ENCODE data around the gene DAD1.
A peak's percentile ranks its signal among the peaks of the same experiment; 100 is the strongest.
"Not testable (repeated sequence)": the region's sequence is repeated elsewhere in the genome, so short reads cannot be mapped to it uniquely, and the experiment has no call there.

The DAD1 gene

DNA sequence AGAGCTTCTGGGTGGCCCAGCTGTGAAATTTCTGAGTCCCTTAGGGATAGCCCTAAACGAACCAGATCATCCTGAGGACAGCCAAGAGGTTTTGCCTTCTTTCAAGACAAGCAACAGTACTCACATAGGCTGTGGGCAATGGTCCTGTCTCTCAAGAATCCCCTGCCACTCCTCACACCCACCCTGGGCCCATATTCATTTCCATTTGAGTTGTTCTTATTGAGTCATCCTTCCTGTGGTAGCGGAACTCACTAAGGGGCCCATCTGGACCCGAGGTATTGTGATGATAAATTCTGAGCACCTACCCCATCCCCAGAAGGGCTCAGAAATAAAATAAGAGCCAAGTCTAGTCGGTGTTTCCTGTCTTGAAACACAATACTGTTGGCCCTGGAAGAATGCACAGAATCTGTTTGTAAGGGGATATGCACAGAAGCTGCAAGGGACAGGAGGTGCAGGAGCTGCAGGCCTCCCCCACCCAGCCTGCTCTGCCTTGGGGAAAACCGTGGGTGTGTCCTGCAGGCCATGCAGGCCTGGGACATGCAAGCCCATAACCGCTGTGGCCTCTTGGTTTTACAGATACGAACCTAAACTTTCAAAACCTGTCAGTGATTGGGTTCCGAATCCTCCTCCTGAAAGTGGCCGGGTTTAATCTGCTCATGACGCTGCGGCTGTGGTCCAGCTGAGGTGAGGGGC is 38.9 kb downstream of the DAD1 start:
- no peak for DNase-seq

DNA sequence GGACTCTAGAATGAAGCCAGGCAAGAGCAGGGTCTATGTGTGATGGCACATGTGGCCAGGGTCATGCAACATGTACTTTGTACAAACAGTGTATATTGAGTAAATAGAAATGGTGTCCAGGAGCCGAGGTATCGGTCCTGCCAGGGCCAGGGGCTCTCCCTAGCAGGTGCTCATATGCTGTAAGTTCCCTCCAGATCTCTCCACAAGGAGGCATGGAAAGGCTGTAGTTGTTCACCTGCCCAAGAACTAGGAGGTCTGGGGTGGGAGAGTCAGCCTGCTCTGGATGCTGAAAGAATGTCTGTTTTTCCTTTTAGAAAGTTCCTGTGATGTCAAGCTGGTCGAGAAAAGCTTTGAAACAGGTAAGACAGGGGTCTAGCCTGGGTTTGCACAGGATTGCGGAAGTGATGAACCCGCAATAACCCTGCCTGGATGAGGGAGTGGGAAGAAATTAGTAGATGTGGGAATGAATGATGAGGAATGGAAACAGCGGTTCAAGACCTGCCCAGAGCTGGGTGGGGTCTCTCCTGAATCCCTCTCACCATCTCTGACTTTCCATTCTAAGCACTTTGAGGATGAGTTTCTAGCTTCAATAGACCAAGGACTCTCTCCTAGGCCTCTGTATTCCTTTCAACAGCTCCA is 39.6 kb downstream of the DAD1 start:
- DNase-seq, result no peak

DNA sequence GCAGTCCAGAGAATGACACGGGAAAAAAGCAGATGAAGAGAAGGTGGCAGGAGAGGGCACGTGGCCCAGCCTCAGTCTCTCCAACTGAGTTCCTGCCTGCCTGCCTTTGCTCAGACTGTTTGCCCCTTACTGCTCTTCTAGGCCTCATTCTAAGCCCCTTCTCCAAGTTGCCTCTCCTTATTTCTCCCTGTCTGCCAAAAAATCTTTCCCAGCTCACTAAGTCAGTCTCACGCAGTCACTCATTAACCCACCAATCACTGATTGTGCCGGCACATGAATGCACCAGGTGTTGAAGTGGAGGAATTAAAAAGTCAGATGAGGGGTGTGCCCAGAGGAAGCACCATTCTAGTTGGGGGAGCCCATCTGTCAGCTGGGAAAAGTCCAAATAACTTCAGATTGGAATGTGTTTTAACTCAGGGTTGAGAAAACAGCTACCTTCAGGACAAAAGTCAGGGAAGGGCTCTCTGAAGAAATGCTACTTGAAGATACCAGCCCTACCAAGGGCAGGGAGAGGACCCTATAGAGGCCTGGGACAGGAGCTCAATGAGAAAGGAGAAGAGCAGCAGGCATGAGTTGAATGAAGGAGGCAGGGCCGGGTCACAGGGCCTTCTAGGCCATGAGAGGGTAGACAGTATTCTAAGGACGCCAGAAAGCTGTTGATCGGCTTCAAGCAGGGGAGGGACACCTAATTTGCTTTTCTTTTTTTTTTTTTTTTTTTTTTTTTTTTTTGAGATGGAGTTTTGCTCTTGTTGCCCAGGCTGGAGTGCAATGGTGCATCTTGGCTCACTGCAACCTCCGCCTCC is 40.9 kb downstream of the DAD1 start:
- DNase-seq, result no peak

DNA sequence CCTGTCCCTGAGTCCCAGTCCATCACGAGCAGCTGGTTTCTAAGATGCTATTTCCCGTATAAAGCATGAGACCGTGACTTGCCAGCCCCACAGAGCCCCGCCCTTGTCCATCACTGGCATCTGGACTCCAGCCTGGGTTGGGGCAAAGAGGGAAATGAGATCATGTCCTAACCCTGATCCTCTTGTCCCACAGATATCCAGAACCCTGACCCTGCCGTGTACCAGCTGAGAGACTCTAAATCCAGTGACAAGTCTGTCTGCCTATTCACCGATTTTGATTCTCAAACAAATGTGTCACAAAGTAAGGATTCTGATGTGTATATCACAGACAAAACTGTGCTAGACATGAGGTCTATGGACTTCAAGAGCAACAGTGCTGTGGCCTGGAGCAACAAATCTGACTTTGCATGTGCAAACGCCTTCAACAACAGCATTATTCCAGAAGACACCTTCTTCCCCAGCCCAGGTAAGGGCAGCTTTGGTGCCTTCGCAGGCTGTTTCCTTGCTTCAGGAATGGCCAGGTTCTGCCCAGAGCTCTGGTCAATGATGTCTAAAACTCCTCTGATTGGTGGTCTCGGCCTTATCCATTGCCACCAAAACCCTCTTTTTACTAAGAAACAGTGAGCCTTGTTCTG is 41.6 kb downstream of the DAD1 start:
- DNase-seq, result no peak

DNA sequence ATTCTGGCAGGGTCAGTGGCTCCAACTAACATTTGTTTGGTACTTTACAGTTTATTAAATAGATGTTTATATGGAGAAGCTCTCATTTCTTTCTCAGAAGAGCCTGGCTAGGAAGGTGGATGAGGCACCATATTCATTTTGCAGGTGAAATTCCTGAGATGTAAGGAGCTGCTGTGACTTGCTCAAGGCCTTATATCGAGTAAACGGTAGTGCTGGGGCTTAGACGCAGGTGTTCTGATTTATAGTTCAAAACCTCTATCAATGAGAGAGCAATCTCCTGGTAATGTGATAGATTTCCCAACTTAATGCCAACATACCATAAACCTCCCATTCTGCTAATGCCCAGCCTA is 42.3 kb downstream of the DAD1 start:
- no peak for DNase-seq

DNA sequence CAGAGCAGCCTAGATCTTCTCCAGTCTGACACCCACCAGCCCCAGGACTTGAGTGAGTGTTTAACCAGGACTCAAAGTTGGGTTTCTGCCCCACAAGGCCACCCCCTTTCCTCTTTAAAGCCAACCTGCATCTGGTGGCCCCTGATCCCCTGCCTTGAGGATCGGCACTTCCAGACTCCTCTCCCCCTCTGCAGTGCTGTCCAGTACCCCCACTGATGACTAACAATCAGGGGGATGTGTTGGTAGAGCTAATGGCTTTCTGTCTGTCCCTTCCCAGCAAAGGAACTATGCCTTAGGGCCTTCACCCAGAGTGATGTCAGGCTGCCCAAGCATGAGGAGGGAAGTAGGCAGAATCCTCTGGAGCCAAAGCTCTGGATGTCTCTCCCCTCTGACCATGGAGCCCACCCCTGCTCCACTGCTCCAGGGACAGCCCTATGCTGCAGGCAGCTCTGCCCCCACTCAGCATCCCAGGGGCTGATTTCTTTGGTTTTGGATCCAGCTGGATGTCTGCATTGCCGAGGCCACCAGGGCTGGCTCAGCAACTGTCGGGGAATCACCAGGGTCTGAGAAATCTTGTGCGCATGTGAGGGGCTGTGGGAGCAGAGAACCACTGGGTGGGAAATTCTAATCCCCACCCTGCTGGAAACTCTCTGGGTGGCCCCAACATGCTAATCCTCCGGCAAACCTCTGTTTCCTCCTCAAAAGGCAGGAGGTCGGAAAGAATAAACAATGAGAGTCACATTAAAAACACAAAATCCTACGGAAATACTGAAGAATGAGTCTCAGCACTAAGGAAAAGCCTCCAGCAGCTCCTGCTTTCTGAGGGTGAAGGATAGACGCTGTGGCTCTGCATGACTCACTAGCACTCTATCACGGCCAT is 42.9 kb downstream of the DAD1 start:
- DNase-seq, result no peak

DNA sequence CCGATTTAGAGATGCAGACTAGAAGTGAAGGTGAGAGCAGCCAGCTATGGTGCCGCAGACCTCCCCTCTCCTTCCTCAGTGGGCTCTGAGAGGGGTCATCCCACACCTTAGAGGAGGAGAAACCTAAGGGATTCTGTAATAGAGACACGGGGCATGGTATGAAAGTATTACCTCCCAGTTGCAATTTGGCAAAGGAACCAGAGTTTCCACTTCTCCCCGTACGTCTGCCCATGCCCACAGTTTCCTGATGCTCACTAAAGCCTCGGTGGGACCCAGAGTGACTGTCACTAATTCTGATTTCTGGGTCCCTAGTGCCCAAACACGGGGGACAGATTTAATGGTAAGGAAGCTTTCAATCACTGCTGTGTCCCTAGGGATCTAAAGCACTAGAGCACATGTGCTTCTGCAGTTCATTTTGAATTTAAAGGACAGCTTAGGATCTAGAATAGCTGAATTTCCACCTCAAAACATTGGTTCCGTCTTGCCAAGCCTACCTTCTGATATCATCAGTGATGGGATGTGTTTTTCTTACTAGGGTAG is 44.1 kb downstream of the DAD1 start:
- DNase-seq, result no peak

DNA sequence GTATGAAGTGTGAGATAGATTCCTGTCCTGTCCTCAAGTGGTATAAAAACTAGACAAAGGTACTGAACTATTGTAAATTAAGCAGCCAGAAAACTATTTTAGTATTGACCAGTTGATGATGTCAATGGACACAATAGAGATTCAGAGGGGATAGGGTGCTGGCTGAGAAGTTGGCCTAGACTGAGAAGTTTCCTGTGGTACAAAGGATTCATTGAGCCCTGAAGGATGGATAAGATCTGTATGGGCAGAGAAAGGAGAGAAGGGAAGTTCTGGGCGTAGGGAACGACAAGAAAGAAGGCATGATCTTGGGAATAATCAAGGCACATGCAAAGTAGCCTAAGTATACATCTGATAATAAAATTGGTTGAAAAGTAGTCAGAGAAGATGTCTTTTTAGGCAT is 44.6 kb downstream of the DAD1 start:
- no peak for DNase-seq

DNA sequence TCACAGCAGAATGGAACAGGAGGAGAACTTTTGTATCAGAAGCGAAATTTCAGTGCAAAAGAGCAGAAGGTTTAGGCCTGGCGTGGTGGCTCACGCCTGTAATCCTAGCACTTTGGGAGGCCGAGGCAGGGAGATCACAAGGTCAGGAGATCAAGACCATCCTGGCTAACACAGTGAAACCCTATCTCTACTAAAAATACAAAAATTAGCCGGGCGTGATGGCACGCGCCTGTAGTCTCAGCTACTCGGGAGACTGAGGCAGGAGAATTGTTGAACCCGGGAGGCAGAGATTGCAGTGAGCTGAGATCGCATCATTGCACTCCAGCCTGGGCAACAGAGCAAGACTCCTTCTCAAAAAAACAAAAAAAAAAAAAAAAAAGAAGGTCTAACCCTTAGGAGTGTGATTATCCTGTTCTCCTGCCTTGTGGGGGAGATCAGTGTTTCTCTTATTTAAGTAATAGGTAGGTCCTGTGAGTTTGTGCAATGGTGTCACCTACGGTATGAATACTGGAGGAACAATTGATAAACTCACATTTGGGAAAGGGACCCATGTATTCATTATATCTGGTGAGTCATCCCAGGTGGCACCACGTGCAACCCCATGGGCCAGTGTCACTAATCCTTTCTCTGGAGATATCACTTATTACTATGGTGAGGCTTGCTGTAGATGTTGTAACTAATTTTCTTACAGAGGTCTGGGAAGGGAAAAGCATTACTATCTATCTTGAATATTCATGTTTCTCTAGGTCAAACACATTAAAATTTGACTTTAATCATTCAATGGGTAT is 45.3 kb downstream of the DAD1 start:
- DNase-seq, result not testable (repeated sequence)

DNA sequence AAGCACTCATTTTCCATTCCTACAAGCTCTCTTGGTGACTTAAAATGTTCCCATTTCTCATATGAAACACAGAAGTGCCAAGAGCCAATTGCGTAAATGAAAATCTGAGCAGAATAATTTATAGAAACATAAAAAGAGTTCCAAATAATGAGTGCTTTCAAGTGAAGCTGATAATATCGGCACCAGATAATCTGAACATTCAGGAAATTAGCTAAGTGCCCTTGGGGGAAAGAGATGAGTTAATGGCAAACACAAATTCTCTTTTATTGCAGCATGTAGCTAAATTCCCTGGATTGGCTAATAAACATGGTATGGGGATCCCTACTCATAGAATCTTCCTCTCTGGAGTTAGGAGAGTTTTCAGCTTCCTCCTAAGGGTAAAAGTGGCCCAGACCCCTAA is 46.7 kb downstream of the DAD1 start:
- DNase-seq, result no peak

DNA sequence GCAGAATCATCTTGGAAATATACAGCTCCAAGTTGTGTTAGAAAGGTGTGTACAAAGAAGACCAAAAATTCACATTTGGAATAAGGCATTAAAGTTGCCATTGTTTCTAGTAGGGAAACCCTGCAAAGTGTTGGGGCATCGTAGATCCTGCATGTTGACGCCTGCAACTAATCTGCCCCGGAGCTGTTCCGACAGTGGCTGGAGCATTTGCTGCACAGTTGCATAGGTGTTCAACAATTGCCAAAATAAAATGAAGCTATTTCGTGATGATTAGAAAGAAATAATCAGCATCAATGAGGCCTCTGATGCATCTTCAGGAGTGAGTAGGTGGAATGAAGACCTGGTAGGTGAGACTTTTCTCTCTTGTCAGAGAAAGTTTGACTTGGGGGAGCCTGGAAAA is 47.3 kb downstream of the DAD1 start:
- no peak for DNase-seq

DNA sequence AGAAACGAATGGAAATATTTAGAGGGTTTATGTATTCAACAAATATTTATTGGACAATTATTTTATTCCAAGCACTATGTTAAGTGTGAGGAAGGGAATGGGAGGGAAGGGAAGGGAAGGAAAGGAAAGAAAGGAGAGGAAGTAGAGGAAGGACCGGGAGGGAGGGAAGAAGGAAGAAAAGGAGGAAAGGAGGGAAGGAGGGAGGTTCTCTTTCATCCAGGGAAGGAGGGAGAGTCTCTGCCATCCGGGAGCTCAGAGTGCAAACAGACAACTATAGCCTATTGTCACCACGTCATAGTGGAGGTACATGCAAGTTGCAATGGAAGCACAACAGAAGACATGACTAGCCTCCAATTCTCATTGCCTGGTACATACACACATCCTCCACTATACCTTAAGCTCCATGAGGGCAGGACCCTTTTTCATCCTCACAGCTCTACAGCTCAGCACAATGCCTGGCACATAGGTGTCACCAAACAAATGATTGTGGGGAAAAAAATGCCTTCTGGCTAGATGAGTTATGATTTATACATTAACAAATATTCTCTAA is 48.1 kb downstream of the DAD1 start:
- DNase-seq, result no peak

DNA sequence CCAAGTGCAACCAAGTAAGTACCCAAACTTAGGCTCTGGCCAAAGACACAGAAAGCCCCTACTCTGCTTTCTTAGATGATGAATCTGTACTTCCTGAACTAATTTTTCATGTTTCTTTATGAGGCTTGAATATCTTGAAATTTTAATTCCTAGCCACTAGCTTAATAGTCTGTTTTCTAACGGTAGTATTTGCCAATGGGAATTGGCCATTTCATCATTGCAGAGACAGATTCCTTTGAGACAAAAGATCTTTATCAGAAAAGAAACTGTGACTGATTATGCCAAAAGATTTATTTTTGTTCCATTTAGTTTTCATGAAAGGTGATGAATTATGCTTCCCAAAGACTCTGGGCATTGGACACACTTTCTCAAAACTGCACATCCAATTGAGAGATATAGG is 48.7 kb downstream of the DAD1 start:
- no peak for DNase-seq

DNA sequence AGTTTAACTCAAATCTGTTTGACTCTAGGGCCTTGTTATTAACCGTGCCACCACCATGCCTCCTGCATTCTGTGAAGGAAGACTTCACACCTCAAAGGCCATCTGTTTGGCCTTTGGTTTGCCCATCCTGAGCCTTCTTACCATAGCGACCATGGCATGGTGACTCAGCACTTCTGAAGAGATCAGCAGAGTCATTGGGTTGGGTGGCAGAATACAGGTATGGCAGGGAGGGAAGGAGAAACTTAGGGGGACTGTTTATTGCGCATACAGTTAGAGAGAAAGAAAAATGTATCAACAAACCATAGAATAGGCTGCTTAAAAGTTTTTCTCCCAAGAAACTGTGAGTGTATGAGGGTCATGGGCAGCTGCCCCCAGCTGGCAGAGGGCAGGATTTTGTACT is 49.2 kb downstream of the DAD1 start:
- no peak for DNase-seq

DNA sequence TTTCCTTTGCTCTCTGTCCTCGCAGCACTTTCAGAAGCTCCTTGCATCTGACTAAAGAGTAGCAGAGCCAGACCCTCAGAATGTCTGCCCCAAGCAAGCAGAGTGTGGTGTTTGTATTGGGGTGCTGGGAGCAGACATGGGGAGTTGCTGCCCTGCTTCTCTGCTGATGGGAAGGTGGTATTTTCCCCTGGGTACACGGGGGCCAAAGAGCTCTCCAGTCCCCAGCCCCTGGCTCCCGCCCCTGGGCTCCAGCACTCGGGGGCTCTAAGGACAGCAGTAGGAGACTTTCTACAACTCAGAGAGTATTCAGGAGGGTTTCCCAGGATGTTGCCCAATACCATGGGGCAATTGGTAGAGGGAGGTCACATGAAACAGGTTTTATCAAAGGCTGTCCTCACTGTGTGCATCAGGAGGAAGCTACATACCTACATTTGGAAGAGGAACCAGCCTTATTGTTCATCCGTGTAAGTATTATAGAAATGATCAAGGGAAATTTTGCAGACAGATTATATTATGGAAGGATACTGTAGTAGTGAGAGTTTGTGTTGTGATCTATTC is 50.3 kb downstream of the DAD1 start:
- DNase-seq, result no peak

DNA sequence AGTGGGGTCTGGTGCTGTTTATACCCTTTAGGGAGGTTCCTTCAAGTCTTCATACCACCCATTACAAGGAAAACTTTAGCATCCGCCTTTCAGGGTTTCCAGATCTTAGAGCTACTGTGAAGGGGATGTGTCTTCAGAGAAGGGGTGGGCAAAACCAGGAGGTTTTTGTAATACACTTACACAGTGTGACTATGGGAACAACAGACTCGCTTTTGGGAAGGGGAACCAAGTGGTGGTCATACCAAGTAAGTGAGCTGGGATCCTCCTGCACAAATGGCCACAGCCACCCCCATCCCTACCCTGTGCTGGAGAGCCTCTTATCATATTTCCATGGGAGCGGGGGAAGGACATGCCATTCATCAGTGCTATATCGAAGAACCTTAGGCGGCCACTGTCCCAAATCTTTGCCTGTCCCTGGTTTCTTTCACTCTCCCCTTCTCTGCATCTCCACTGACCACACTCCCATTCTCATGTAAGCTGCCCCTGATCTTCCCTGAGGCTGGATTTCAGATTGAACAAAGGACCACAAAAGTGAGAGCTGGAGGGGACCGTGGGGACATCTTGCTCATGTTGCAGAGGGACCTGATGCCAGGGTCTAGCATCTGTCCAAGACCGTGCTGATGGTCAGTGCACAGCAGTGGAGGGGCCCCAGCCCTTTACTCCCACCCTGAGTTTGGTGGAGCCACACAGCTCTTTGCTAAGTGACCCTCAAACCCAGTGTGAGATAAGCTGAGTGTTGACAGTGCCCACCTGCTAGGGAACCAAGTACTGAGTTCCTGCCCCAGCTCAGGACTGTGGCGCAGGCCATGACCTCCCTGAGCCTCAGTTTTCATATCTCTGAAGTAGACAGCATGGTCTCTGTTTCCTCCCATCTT is 51.4 kb downstream of the DAD1 start:
- DNase-seq, result no peak

DNA sequence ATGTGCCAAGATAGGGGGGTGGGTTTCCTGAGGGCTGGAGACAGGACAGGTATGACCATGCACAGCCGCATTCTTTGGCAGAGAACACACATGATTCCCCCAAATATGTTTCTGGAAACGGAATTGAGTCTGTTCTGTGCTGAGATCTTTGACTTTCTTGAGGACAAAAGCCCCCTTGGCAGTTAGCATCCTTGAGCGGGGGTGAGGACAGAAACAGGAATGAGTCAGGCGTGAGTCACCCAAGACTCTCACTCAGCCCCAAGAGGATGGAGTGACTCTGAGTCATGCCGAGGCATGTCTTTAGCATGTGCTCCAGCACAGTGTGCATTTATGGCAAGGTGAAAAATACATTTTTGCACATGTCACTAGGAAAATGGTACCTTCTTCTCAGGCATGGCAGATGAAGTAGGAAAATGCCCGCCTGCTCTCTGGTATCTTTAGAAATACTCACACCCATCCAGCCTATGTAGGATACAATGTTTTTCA is 52.1 kb downstream of the DAD1 start:
- peak; percentile 21 for DNase-seq

DNA sequence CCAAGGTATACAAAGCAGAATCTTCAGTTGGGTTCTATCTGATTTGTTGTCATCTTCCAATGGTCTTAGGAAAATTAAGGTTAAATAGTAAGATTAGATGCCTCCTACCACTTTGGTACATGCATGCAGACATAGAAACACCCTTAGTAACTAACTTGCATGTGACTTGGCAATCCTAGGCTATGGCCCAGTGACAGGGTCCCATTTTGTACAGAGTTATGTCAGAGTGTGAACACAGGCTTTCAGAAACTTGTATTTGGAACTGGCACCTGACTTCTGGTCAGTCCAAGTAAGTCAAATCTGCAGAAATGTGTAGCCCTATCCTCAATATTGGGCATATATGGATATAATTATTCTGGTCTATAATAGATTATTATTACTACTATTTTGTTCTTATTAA is 53.1 kb downstream of the DAD1 start:
- DNase-seq, result no peak

DNA sequence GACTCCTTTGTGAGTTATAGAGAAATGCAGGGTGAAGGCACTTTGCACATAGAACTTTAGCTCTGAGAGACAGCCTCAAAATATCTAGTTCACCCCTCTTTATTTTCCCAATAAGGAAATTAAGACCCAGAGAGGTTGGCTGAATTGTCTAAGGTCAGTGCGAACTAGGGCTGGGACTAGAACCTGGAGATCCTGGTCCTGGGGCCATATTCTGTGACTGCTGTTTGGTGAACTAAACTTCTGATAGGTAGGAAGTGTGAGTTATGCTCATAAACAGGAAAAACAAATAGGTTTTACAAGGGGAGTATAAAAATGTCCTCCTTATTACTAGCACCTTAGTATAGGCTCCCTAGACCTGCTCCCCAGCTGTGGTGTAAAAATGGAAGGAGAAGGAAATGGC is 53.9 kb downstream of the DAD1 start:
- DNase-seq, result no peak

DNA sequence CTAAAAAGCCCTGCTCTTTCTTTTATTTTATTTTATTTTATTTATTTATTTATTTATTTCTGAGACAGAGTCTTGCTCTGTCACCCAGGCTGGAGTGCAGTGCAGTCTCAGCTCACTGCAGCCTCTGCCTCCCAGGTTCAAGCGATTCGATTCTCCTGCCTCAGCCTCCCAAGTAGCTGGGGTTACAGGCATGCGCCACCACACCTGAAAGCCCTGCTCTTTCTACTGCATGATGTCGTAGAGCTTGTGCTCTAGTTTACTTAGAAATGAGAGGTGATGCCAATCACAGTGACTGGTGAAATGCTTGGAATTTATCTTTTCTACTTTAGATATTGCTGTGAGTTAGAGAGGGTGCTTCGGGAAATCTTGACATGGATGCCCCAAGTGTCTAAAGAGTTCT is 54.5 kb downstream of the DAD1 start:
- no peak for DNase-seq
